Spinal cord (tissue), 10 donors: ENCODE measurements around the gene LTK. TPM values are rescaled to one million over a fixed set of nuclear protein-coding genes. Genes with fewer than 3 reads are reported as not detected.

Experiments
- DNase-seq, 6 donors: peaks; one replicate each; pipeline versions ENCODE4 v3.0.0 to v3.0.0-alpha.2; 2013 to 2015; ENCODE audit warnings: low spot score in 6 of 6, low read depth in 4 of 6
- H3K27ac ChIP-seq: one replicate; pipeline ENCODE4 v1.5.1; 2013; ENCODE audit warnings: low read depth, low read length, control low read depth
- H3K27me3 ChIP-seq: one replicate; pipeline ENCODE4 v1.6.1; 2013; ENCODE audit warnings: low read length; ENCODE audit not compliant: control insufficient read depth, insufficient read depth
- H3K36me3 ChIP-seq: one replicate; pipeline ENCODE4 v1.6.1; 2013; ENCODE audit warnings: low read length; ENCODE audit not compliant: control insufficient read depth, insufficient read depth
- H3K4me1 ChIP-seq: one replicate; pipeline ENCODE4 v1.6.1; 2013; ENCODE audit warnings: low read length; ENCODE audit not compliant: control insufficient read depth, insufficient read depth
- H3K4me3 ChIP-seq: one replicate; pipeline ENCODE4 v1.5.1; 2013; ENCODE audit warnings: low read depth, low read length, control low read depth
- H3K9me3 ChIP-seq: one replicate; pipeline ENCODE4 v1.6.1; 2013; ENCODE audit warnings: low read length; ENCODE audit not compliant: control insufficient read depth, insufficient read depth
- WGBS: methylation state at CpG from one replicate; pipeline ENCODE4 v1.1.5; 2013; ENCODE audit warnings: missing lambda C conversion rate; ENCODE audit not compliant: insufficient coverage; 5-methylcytosine and 5-hydroxymethylcytosine counted together
- polyA plus RNA-seq, 2 donors: library from polyadenylated mRNA; unstranded; fragments of 120-200 nt; gene quantifications; one replicate each; pipeline ENCODE4 v1.2.1, GENCODE V29; 2013; ENCODE audit not compliant: insufficient read length in 2 of 2
- total RNA-seq, 2 donors: library from RNA; depleted of rRNA in 1 of 2; stranded (reverse); fragments of 120-200 nt in 1 of 2; fragments of >200 nt in 1 of 2; gene quantifications; one replicate each; pipeline versions ENCODE4 v1.2.3 to v1.2.4, GENCODE V29; 2013 to 2014
- donor health status: healthy.

LTK gene
- total and polyA plus RNA-seq, 4 donors: 0.17 to 0.70 (median 0.43) TPM

DNA sequence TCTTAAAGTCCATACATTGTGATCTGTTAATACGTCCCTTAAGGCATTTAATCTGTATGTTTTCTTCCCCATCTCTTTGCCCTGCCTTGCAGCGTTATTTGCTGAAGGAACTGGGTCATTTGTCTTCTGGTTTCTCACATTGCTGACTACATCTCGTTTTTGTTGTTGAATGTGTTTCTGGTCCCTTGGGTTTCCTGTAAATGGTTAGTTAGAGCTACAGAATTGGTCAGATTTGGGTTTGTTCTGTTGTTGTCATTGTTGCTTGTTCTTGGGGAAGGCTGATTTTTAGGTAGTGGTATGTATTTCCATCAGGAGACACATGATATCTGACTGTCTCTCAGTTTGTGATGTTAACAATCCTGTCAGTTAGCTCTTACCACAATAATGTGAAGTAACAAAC lies 46.9 kb downstream of the LTK start:
- 100% methylated on average over 1 of the region's 3 CpGs for WGBS
- no peak for DNase-seq
- no peaks in the 10 kb centered on the region for H3K4me1 ChIP-seq
- peaks cover 71% of the 10 kb centered on the region for H3K36me3 ChIP-seq
- no peaks in the 10 kb centered on the region for H3K9me3 ChIP-seq
- H3K27me3 ChIP-seq: no peaks in the 10 kb centered on the region
- no peak overlapping the region for H3K4me3 ChIP-seq
- H3K27ac ChIP-seq: no peak overlapping the region

DNA sequence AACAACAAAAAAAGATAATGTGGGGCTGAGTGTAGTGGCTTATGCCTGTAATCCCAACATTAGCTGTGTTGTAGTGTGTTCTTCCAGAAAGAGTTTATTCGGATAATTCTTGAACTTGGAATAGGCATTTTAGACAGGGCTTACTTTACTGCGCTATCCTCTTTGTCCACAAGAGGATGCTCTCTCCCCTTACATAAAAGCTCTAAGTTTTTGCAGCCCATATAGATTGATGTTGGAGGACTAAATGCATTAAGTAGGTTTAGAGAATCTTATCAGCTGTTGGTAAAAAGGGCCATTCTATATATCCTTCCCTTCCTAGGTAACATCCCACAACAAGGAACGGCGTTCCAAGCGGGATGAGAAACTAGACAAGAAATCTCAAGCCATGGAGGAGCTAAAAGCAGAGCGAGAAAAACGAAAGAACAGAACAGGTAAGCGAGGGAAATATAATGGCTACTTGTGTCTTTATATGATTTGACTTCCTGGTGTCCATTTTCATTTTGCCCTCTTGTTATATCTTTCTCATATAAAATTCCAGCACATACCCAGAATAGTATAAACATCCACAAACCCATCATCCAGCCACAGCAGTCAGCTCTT lies 47.7 kb downstream of the LTK start:
- DNase-seq: peak; percentile 4 to 77 (median 16)
- Histone ChIP-seq H3K36me3 (peaks cover 75% of the 10 kb centered on the region), H3K27ac (no peak overlapping the region), H3K4me1 (no peaks in the 10 kb centered on the region), H3K4me3 (no peak overlapping the region), H3K27me3 (no peaks in the 10 kb centered on the region), H3K9me3 (no peaks in the 10 kb centered on the region)
- whole genome bisulfite sequencing: no CpG with 5 or more reads among the region's 8 CpGs

- Histone ChIP-seq H3K27ac (no peak overlapping the region), H3K4me3 (no peak overlapping the region), H3K27me3 (no peaks in the 10 kb centered on the region), H3K36me3 (peaks cover 69% of the 10 kb centered on the region), H3K4me1 (no peaks in the 10 kb centered on the region), H3K9me3 (no peaks in the 10 kb centered on the region)
- no peak for DNase-seq
- WGBS: 94% methylated on average over 9 of the region's 9 CpGs
Observed at GRCh38 chr15:41464889-41465580, 48.6 kb downstream of the LTK start.

DNA sequence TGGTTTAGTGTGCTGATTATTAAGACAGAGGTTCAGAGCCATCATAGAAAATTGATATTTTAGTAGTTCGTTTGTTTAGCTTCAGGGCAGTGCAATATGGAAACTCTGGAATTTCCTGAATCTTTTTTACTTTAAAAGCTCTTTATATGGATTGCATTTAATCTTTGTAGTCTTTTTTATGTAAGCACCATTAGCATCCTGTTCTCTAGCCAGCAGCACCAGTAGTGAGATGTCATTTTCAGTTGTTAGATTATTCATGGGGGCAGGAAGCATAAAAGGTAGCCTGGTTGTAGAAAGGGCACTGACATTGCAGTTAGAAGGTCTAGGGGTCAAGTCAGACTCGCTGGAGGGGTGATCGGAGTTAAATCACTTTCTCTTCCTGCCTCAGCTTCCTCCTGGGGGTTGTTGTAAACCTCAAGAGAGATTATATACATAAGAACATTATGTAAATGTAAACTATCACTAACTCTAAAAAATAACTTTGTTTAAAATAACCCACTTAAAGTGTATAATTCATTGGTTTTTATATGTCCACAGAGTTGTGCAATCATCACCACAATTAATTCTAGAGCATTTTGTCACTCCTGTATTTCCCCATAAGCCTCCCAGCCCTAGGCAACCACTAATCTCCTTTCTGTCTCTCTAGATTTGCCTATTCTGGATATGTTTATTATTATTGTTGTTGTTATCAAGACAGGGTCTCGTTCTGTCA lies 51.4 kb downstream of the LTK start:
- Histone ChIP-seq H3K36me3 (peaks cover 63% of the 10 kb centered on the region), H3K9me3 (no peaks in the 10 kb centered on the region), H3K4me3 (no peak overlapping the region), H3K27me3 (no peaks in the 10 kb centered on the region), H3K4me1 (no peaks in the 10 kb centered on the region), H3K27ac (no peak overlapping the region)
- WGBS: 100% methylated on average over 1 of the region's 4 CpGs
- no peak for DNase-seq

Other genes with a start within 250 kb of the LTK start
- gene OIP5, start 181.2 kb downstream of the LTK start, total RNA-seq: 1 to 10 TPM; 4.5 to 5.5 TPM
- 1 to 10 TPM; 7.3 to 8.1 TPM for gene OIP5, start 181.2 kb downstream of the LTK start, polyA plus RNA-seq
- gene NUSAP1, start 180.9 kb downstream of the LTK start, total RNA-seq: 10 to 100 TPM; 48.2 to 70.1 TPM
- 10 to 100 TPM; 56.8 to 57.6 TPM for gene NUSAP1, start 180.9 kb downstream of the LTK start, polyA plus RNA-seq
- gene NDUFAF1, start 111.3 kb downstream of the LTK start, total RNA-seq: 10 to 100 TPM; 26.7 to 32.2 TPM
- gene NDUFAF1, start 111.3 kb downstream of the LTK start, polyA plus RNA-seq: 10 to 100 TPM; 28.2 to 28.5 TPM
- 10 to 100 TPM; 29.6 to 34.5 TPM for gene RTF1, start 96.7 kb downstream of the LTK start, total RNA-seq
- 10 to 100 TPM; 68.7 to 73.6 TPM for gene RTF1, start 96.7 kb downstream of the LTK start, polyA plus RNA-seq
- 1 to 10 TPM in 1 of 2 donors, under 1 TPM in 1; 0.89 to 1.2 TPM for gene ITPKA, start 20.0 kb downstream of the LTK start, total RNA-seq
- 1 to 10 TPM; 1.8 to 2.0 TPM for gene ITPKA, start 20.0 kb downstream of the LTK start, polyA plus RNA-seq
- 10 to 100 TPM in 1 of 2 donors, 1 to 10 TPM in 1; 9.4 to 15.3 TPM for gene RPAP1, start 30.4 kb upstream of the LTK start, total RNA-seq
- 10 to 100 TPM; 24.7 to 33.9 TPM for gene RPAP1, start 30.4 kb upstream of the LTK start, polyA plus RNA-seq
- 10 to 100 TPM; 28.7 to 33.7 TPM for gene TYRO3, start 45.4 kb upstream of the LTK start, total RNA-seq
- gene TYRO3, start 45.4 kb upstream of the LTK start, polyA plus RNA-seq: 10 to 100 TPM; 71.6 to 79.6 TPM
- gene MGA, start 146.6 kb upstream of the LTK start, total RNA-seq: 10 to 100 TPM; 60.0 to 76.2 TPM
- gene MGA, start 146.6 kb upstream of the LTK start, polyA plus RNA-seq: 10 to 100 TPM; 12.7 to 17.5 TPM